Adrenal gland (tissue), 12 donors: Measurements from ENCODE around the gene DIS3L. TPM values are rescaled to one million over a fixed set of nuclear protein-coding genes. Genes with fewer than 3 reads are reported as not detected.
A peak's percentile ranks its signal among the peaks of the same experiment; 100 is the strongest.
"Not testable (repeated sequence)": the region's sequence is repeated elsewhere in the genome, so short reads cannot be mapped to it uniquely, and the experiment has no call there.

Source experiments
- DNase-seq, 7 donors: peaks; one replicate each; pipeline ENCODE4 v3.0.0-alpha.2; 2019 to 2020
- H3K27ac ChIP-seq, 5 donors: fragments of 200-600 bp; sonication (generic) in 4 of 5; 1 replicate in 3 of 5; 2 replicates in 2 of 5; pipeline versions ENCODE4 v1.5.1 to v1.8.0; 2016 to 2020; ENCODE audit warnings: mild to moderate bottlenecking in 1 of 5
- H3K27me3 ChIP-seq: fragments of 200-600 bp; 2 replicates; pipeline ENCODE4 v1.8.0; 2021
- H3K36me3 ChIP-seq, 2 donors: fragments of 200-600 bp; replicated peaks in 1 of 2; 1 replicate in 1 of 2; 2 replicates in 1 of 2; pipeline versions ENCODE4 v1.5.1 to v1.8.0; 2018 to 2022
- H3K4me1 ChIP-seq, 2 donors: fragments of 200-600 bp; replicated peaks in 1 of 2; 1 replicate in 1 of 2; 2 replicates in 1 of 2; pipeline versions ENCODE4 v1.5.1 to v1.8.0; 2018 to 2021
- H3K4me3 ChIP-seq, 4 donors: fragments of 200-600 bp; sonication (generic) in 3 of 4; one replicate each; pipeline ENCODE4 v1.5.1; 2016 to 2018
- H3K9me3 ChIP-seq, 3 donors: fragments of 200-600 bp; sonication (generic) in 1 of 3; replicated peaks in 1 of 3; 1 replicate in 2 of 3; 2 replicates in 1 of 3; pipeline versions ENCODE4 v1.5.1 to v1.8.0; 2016 to 2021
- CTCF ChIP-seq, 6 experiments: fragments of 450-650 bp in 4 of 6; fragments of 200-600 bp in 2 of 6; sonication (generic) in 1 of 6; IDR thresholded peaks; 1 replicate in 5 of 6; 2 replicates in 1 of 6; pipeline versions ENCODE4 v1.5.1 to v1.8.0; 2016 to 2021; ENCODE audit warnings: antibody characterized with exemption in 6 of 6, mild to moderate bottlenecking in 2 of 6, moderate library complexity in 1 of 6
- POLR2A ChIP-seq, 2 donors: fragments of 450-650 bp; IDR thresholded peaks; one replicate each; pipeline ENCODE4 v1.6.1; 2017; ENCODE audit warnings: antibody characterized with exemption in 2 of 2, mild to moderate bottlenecking in 2 of 2, moderate library complexity in 1 of 2
- WGBS, 4 donors: extraction: QIAGEN DNeasy Blood & Tissue Kit in 2 of 4; methylation state at CpG; one replicate each; pipeline versions ENCODE4 v1.1.5 to v1.1.7; 2013 to 2017; 5-methylcytosine and 5-hydroxymethylcytosine counted together
- intact Hi-C, 2 donors: fragments of 100-400 bp; cut with DNase I; formaldehyde crosslinking; loops; one replicate each; pipeline versions ENCODE4 v1.14.1 to v1.15.0; 2022 to 2023
- polyA plus RNA-seq, 3 donors: library from polyadenylated mRNA; stranded (reverse); fragments of 200-250 nt in 2 of 3; fragments of 350-450 nt in 1 of 3; fragmentation: Illumina TruSeq in 1 of 3; extraction: RNeasy Lipid Tissue Mini Kit (QIAGEN cat#74804) in 1 of 3; gene quantifications; one replicate each; pipeline ENCODE4 v1.2.3, GENCODE V29; 2013 to 2014
- total RNA-seq, 9 donors: library from RNA; depleted of rRNA in 4 of 9; stranded (reverse); fragments of >200 nt in 4 of 9; fragments of 120-200 nt in 1 of 9; fragmentation: NEBNext Ultra II Directional in 1 of 9; extraction: Animal tissue kit (Norgen Biotek cat#: 25700) in 1 of 9; gene quantifications; one replicate each; pipeline versions ENCODE4 v1.1.0 to v1.2.4, GENCODE V29; 2013 to 2023
- donor health status: healthy with polysubstance abuse.
- donor health status: Bipolar disorder and iron deficiency.
- donor health status: DM: yes; HTN: yes; CAD: no.
- donor health status: DM: no; HTN: no; CAD: no.
- donor health status: DM: no; HTN: no; CAD: no.
- donor health status: DM: yes; HTN: yes; CAD: no.

The DIS3L gene
- total and polyA plus RNA-seq, 12 donors, result 11.3 to 67.2 (median 39.9) TPM

GRCh38 chr15:66323312-66323928 is 30.1 kb downstream of the DIS3L start:
- H3K36me3 ChIP-seq, result peaks cover 0 to 80% of the 10 kb centered on the region in 2 donors

GRCh38 chr15:66326051-66326450 is 32.7 kb downstream of the DIS3L start:
- no peak for DNase-seq
- H3K4me1 ChIP-seq, result no peaks in the 10 kb centered on the region
- no peaks in the 10 kb centered on the region for H3K27me3 ChIP-seq
- 91 to 98% (median 94%) methylated on average over 11 of the region's 11 CpGs for WGBS, 4 donors
- intact Hi-C loops, result no loop called here
- H3K9me3 ChIP-seq, result no peaks in the 10 kb centered on the region
- H3K27ac ChIP-seq, result no peak overlapping the region
- H3K36me3 ChIP-seq, result peaks cover 0 to 85% of the 10 kb centered on the region in 2 donors
- H3K4me3 ChIP-seq, result no peak overlapping the region
- no peak for TF ChIP-seq CTCF (IDR thresholded peaks at IDR 0.05)
- TF ChIP-seq POLR2A (IDR thresholded peaks at IDR 0.05), result no peak

More at GRCh38 chr15:66323312-66323928, 30.1 kb downstream of the DIS3L start:
- Histone ChIP-seq H3K9me3 (no peaks in the 10 kb centered on the region), H3K4me3 (no peak overlapping the region), H3K27ac (peak overlapping the region in 1 of 5 donors; percentile 18), H3K4me1 (no peaks in the 10 kb centered on the region), H3K27me3 (no peaks in the 10 kb centered on the region)
- DNase-seq, result peak in 1 of 7 donors; percentile 60
- WGBS, 4 donors, result 69 to 82% (median 74%) methylated on average over 12 of the region's 12 CpGs
- intact Hi-C loops, result no loop called here
- TF ChIP-seq POLR2A (IDR thresholded peaks at IDR 0.05), result no peak
- TF ChIP-seq CTCF (IDR thresholded peaks at IDR 0.05), result no peak

GRCh38 chr15:66327736-66328135 is 34.4 kb downstream of the DIS3L start:
- Histone ChIP-seq H3K4me3 (no peak overlapping the region), H3K27me3 (no peaks in the 10 kb centered on the region), H3K27ac (no peak overlapping the region), H3K9me3 (no peaks in the 10 kb centered on the region), H3K4me1 (no peaks in the 10 kb centered on the region), H3K36me3 (peaks cover 0 to 89% of the 10 kb centered on the region in 2 donors)
- intact Hi-C loops, result no loop called here
- no peak for TF ChIP-seq POLR2A (IDR thresholded peaks at IDR 0.05)
- TF ChIP-seq CTCF (IDR thresholded peaks at IDR 0.05), result no peak
- 80 to 97% (median 91%) methylated on average over 1 to 4 of the region's 4 CpGs for WGBS, 4 donors
- no peak for DNase-seq

- WGBS, 4 donors, result 91 to 96% (median 95%) methylated on average over 14 of the region's 14 CpGs
- TF ChIP-seq CTCF (IDR thresholded peaks at IDR 0.05) (no peak), POLR2A (IDR thresholded peaks at IDR 0.05) (no peak)
Observed at GRCh38 chr15:66328771-66329170, 35.4 kb downstream of the DIS3L start.

GRCh38 chr15:66348530-66348929 is 55.2 kb downstream of the DIS3L start:
- intact Hi-C loops, H3K27me3 ChIP-seq, H3K27ac ChIP-seq, H3K4me1 ChIP-seq, H3K9me3 ChIP-seq, H3K4me3 ChIP-seq: not testable (repeated sequence)
- H3K36me3 ChIP-seq, result peaks cover 0 to 16% of the 10 kb centered on the region in 2 donors
- DNase-seq, result peak in 3 of 7 donors; percentile 13 to 42 (median 21)
- 45 to 58% (median 50%) methylated on average over 5 of the region's 5 CpGs for WGBS, 4 donors

More at GRCh38 chr15:66328771-66329170, 35.4 kb downstream of the DIS3L start:
- H3K4me1 ChIP-seq, result no peaks in the 10 kb centered on the region
- H3K9me3 ChIP-seq, result no peaks in the 10 kb centered on the region
- no peak overlapping the region for H3K27ac ChIP-seq
- intact Hi-C loops, result no loop called here
- no peak overlapping the region for H3K4me3 ChIP-seq
- H3K27me3 ChIP-seq, result no peaks in the 10 kb centered on the region
- peaks cover 0 to 88% of the 10 kb centered on the region in 2 donors for H3K36me3 ChIP-seq
- no peak for DNase-seq
